ENCODE measurements around the gene HDDC3.
"Not testable (repeated sequence)": the region's sequence is repeated elsewhere in the genome, so short reads cannot be mapped to it uniquely, and the experiment has no call there.

The HDDC3 gene

GRCh38 chr15:90915216-90915807 is 17.0 kb downstream of the HDDC3 start:
- peaks cover 83% of the 10 kb centered on the region for H3K36me3 ChIP-seq (replicated peaks)
- in situ Hi-C loops (cut with MboI; ENCODE audit: low sequenced_read_pairs), result no loop called here
- DNase-seq (ENCODE audit: low spot score in 2 of 2), result no peak
- H3K27me3 ChIP-seq (ENCODE audit: low read depth), result no peaks in the 10 kb centered on the region
- no peak overlapping the region for H3K4me3 ChIP-seq
- H3K4me1 ChIP-seq, result no peaks in the 10 kb centered on the region
- H3K9me3 ChIP-seq, result no peaks in the 10 kb centered on the region

- H3K27me3 ChIP-seq (ENCODE audit: low read depth), result no peaks in the 10 kb centered on the region
- no peaks in the 10 kb centered on the region for H3K4me1 ChIP-seq
- H3K4me3 ChIP-seq, result no peak overlapping the region
- no peak for DNase-seq (ENCODE audit: low spot score in 2 of 2)
- in situ Hi-C loops (cut with MboI; ENCODE audit: low sequenced_read_pairs), result no loop called here
- H3K9me3 ChIP-seq, result no peaks in the 10 kb centered on the region
- peaks cover 78% of the 10 kb centered on the region for H3K36me3 ChIP-seq (replicated peaks)
Observed at GRCh38 chr15:90914305-90915080, 17.9 kb downstream of the HDDC3 start.

DNA sequence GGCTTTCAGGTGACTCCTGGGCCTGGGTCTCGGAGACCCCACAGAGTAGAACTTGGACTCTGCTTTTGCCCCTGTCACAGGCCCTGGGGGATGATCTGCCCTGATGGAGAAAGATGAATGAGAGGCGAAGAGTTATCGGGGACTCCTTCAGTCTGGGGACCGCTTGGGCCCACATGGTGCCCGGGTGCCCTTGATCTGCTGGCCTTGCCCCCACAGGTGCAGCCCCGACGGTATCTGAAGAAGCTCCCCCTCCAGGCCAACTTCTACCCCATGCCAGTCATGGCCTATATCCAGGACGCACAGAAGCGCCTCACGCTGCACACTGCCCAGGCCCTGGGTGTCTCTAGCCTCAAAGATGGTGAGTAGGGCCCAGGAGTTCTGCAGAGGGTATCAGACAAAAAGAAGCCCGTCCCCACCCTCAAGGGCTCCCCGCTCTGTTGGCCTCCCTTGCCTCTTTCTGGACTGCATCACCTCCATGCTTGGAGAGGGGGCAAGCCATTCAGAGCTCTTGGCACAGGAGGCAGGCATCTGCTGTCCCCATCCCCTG is 18.9 kb downstream of the HDDC3 start:
- H3K4me3 ChIP-seq, result no peak overlapping the region
- no peaks in the 10 kb centered on the region for H3K9me3 ChIP-seq
- no peak for DNase-seq (ENCODE audit: low spot score in 2 of 2)
- no peaks in the 10 kb centered on the region for H3K27me3 ChIP-seq (ENCODE audit: low read depth)
- in situ Hi-C loops (cut with MboI; ENCODE audit: low sequenced_read_pairs), result no loop called here
- no peaks in the 10 kb centered on the region for H3K4me1 ChIP-seq
- H3K36me3 ChIP-seq (replicated peaks), result peaks cover 73% of the 10 kb centered on the region

GRCh38 chr15:90912770-90913075 is 19.6 kb downstream of the HDDC3 start:
- Histone ChIP-seq H3K4me3 (no peak overlapping the region), H3K4me1 (no peaks in the 10 kb centered on the region), H3K27me3 (ENCODE audit: low read depth) (no peaks in the 10 kb centered on the region), H3K9me3 (no peaks in the 10 kb centered on the region), H3K36me3 (replicated peaks) (peaks cover 66% of the 10 kb centered on the region)
- DNase-seq (ENCODE audit: low spot score in 2 of 2), result no peak
- in situ Hi-C loops (cut with MboI; ENCODE audit: low sequenced_read_pairs), result no loop called here

GRCh38 chr15:90911906-90912769 is 20.2 kb downstream of the HDDC3 start:
- DNase-seq (ENCODE audit: low spot score in 2 of 2), result no peak
- no peaks in the 10 kb centered on the region for H3K9me3 ChIP-seq
- peaks cover 66% of the 10 kb centered on the region for H3K36me3 ChIP-seq (replicated peaks)
- no peaks in the 10 kb centered on the region for H3K4me1 ChIP-seq
- no peak overlapping the region for H3K4me3 ChIP-seq
- no peaks in the 10 kb centered on the region for H3K27me3 ChIP-seq (ENCODE audit: low read depth)
- in situ Hi-C loops (cut with MboI; ENCODE audit: low sequenced_read_pairs), result no loop called here

- H3K36me3 ChIP-seq (replicated peaks), result peaks cover 72% of the 10 kb centered on the region
- H3K9me3 ChIP-seq, result no peaks in the 10 kb centered on the region
- in situ Hi-C loops (cut with MboI; ENCODE audit: low sequenced_read_pairs), result no loop called here
- no peak for DNase-seq (ENCODE audit: low spot score in 2 of 2)
- H3K4me1 ChIP-seq, result no peaks in the 10 kb centered on the region
- H3K27me3 ChIP-seq (ENCODE audit: low read depth), result no peaks in the 10 kb centered on the region
- H3K4me3 ChIP-seq, result no peak overlapping the region
Observed at GRCh38 chr15:90911302-90911623, 21.1 kb downstream of the HDDC3 start.

- in situ Hi-C loops (cut with MboI; ENCODE audit: low sequenced_read_pairs), result no loop called here
- no peak overlapping the region for H3K4me3 ChIP-seq
- no peaks in the 10 kb centered on the region for H3K4me1 ChIP-seq
- no peak for DNase-seq (ENCODE audit: low spot score in 2 of 2)
- no peaks in the 10 kb centered on the region for H3K27me3 ChIP-seq (ENCODE audit: low read depth)
- peaks cover 73% of the 10 kb centered on the region for H3K36me3 ChIP-seq (replicated peaks)
- no peaks in the 10 kb centered on the region for H3K9me3 ChIP-seq
Observed at GRCh38 chr15:90910441-90911301, 21.7 kb downstream of the HDDC3 start.

DNA sequence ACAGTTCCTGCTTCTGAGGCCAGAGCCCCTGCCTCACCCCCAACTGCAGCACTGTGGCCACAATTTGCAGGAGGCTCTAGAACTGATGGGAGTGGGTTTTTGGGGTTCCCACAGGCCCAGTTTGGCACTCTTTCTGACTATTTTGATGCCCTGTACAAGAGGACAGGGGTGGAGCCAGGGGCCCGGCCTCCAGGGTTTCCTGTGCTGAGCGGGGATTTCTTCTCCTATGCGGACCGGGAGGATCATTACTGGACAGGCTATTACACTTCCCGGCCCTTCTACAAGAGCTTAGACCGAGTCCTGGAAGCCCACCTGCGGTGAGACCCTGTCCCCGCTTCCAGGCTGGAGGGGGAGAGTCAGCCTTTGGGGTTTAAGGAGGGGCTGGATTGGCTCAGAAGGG is 22.4 kb downstream of the HDDC3 start:
- no peak for DNase-seq (ENCODE audit: low spot score in 2 of 2)
- Histone ChIP-seq H3K27me3 (ENCODE audit: low read depth) (no peaks in the 10 kb centered on the region), H3K36me3 (replicated peaks) (peaks cover 77% of the 10 kb centered on the region), H3K4me3 (no peak overlapping the region), H3K4me1 (no peaks in the 10 kb centered on the region), H3K9me3 (no peaks in the 10 kb centered on the region)
- in situ Hi-C loops (cut with MboI; ENCODE audit: low sequenced_read_pairs), result no loop called here

DNA sequence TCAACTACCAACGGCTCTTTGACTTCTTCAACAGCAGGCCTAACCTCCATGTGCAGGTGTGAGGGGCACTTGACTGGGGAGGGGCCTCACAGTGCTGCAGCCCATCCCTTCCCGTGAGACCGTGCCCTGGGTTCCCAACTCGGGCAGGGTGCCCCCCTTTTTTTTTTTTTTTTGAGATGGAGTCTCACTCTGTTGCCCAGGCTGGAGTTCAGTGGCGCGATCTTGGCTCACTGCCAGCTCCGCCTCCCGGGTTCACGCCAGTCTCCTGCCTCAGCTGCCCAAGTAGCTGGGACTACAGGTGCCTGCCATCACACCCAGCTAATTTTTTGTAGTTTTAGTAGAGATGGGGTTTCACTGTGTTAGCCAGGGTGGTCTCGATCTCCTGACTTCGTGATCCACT is 22.9 kb downstream of the HDDC3 start:
- H3K27me3 ChIP-seq (ENCODE audit: low read depth); H3K4me3 ChIP-seq; in situ Hi-C loops (cut with MboI; ENCODE audit: low sequenced_read_pairs); DNase-seq (ENCODE audit: low spot score in 2 of 2); H3K9me3 ChIP-seq; H3K4me1 ChIP-seq: not testable (repeated sequence)
- H3K36me3 ChIP-seq (replicated peaks), result peaks cover 77% of the 10 kb centered on the region

DNA sequence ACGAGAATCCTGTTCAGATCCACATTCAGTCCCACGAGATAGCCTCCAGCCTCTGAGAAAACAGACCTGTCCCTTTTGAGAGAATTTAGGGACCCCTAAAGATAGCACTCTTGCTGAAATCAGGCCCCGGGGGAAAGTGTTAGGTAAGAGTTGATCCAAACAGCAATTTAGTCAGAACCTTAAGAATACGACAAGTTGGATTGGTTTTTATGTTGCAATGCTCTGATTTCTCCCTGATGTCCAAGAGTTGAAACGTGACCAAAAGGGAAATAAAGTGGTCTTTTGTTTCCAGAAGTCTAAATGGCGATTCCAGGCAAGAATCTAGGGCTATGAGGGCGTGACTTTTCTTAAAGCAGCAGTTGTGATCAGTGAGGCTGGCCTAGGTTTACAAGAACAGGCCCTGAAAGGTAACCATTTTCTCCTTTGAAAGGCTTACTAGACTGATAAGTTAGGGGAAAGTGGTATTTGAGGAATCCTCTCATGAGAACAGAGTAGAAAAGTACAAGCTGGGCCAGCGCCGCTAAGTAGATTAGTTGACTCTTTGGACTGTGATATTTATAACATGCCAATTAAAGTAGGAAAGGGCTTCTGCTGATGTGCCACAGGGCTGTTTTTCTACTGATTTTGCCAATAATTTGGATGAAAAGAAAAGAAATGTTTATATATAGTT is 24.4 kb downstream of the HDDC3 start:
- Histone ChIP-seq H3K4me3 (no peak overlapping the region), H3K27me3 (ENCODE audit: low read depth) (no peaks in the 10 kb centered on the region), H3K9me3 (no peaks in the 10 kb centered on the region), H3K36me3 (replicated peaks) (peaks cover 65% of the 10 kb centered on the region), H3K4me1 (peaks cover 7% of the 10 kb centered on the region)
- no peak for DNase-seq (ENCODE audit: low spot score in 2 of 2)
- in situ Hi-C loops (cut with MboI; ENCODE audit: low sequenced_read_pairs), result no loop called here

- DNase-seq (ENCODE audit: low spot score in 2 of 2), result no peak
- no peak overlapping the region for H3K4me3 ChIP-seq
Observed at GRCh38 chr15:90907051-90907660, 25.2 kb downstream of the HDDC3 start.

GRCh38 chr15:90906181-90906849 is 26.0 kb downstream of the HDDC3 start:
- Histone ChIP-seq H3K4me3 (no peak overlapping the region), H3K9me3 (no peaks in the 10 kb centered on the region), H3K27me3 (ENCODE audit: low read depth) (no peaks in the 10 kb centered on the region), H3K4me1 (peaks cover 15% of the 10 kb centered on the region), H3K36me3 (replicated peaks) (peaks cover 50% of the 10 kb centered on the region)
- in situ Hi-C loops (cut with MboI; ENCODE audit: low sequenced_read_pairs), result no loop called here
- DNase-seq (ENCODE audit: low spot score in 2 of 2), result no peak

More at GRCh38 chr15:90907051-90907660, 25.2 kb downstream of the HDDC3 start:
- no peaks in the 10 kb centered on the region for H3K27me3 ChIP-seq (ENCODE audit: low read depth)
- H3K4me1 ChIP-seq, result peaks cover 7% of the 10 kb centered on the region
- no peaks in the 10 kb centered on the region for H3K9me3 ChIP-seq
- in situ Hi-C loops (cut with MboI; ENCODE audit: low sequenced_read_pairs), result no loop called here
- peaks cover 59% of the 10 kb centered on the region for H3K36me3 ChIP-seq (replicated peaks)

Measured in HAP-1 (cell line).